Mesenteric fat pad (tissue), 1 donor: ENCODE measurements around the gene MGRN1. TPM values are rescaled to one million over a fixed set of nuclear protein-coding genes. Genes with fewer than 3 reads are reported as not detected.

ENCODE experiments used
- DNase-seq: peaks from one replicate; pipeline ENCODE4 v3.0.0-alpha.2; 2020; ENCODE audit warnings: low spot score
- total RNA-seq: library from RNA; stranded (reverse); fragmentation: NEBNext Ultra II Directional; extraction: Animal tissue kit (Norgen Biotek cat#: 25700); gene quantifications from one replicate; pipeline ENCODE4 v1.2.1, GENCODE V29; 2021
- donor health status: DM: yes; HTN: yes; CAD: no.

The MGRN1 gene
- total RNA-seq, 1 donor from 2014 or later, result 74.1 TPM

DNA sequence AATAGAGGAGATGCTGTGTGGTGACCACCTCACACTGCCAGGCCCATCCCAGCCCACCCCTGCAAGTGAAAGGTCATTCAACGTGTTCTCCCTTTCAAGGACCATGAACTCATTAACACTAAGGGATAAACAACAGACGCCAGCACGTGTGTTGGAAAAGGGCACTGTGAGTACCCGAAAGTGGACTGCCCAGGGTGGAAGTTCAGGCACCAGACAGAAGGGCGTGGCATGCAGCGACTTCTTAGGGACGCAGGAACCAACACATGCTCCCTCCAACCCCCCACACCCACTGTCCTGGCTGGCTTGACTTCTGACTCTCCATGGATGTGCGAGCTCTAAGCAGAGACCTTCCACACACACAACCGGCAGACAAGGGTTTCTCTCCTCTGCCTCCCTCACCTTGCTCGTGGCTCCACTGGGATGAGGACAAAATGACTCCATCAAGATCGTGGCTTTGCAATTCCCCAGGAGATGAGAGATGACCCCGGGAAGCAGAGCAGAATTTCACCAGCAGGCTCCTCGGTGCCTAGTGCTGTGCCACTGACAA lies 20.9 kb upstream of the MGRN1 start:
- DNase-seq, result no peak

DNA sequence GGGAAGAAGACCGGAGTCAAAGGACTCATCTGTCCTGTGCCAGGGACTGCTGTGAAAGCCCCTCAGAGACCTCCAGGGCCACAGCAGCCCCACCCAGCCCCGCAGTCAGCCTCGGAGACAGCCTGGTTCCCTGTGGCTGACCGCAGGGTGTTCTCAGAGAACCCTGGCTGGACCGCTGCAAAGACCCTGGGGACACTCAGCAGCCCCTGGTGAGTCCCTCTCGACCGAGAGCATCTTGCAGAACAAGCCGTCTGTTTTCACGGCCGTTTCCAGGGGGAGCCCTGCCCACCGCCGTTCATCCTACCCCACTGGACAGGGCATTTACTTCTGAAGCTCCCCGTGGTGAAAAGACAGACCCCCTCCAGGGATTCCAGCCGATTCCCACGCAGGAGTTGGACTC lies 20.2 kb upstream of the MGRN1 start:
- DNase-seq, result no peak

DNA sequence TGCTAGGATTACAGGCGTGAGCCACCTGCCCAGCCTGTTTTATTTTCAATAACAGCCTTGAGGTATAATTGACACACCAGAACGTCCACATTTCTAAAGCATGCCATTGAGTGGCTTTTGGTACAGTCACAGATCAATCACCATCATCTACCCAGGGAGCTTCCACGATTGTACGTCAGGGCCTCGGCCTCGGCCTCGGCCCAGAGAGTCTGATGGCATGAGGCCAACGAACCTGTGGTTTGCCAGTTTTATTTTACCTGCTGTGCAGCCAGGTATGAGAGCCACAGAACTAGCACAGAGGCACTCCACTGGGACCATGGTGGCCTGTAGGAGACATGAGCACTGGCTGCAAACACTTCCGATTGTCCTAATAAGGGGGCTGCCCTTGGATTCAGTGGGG lies 18.3 kb upstream of the MGRN1 start:
- DNase-seq, result no peak

DNA sequence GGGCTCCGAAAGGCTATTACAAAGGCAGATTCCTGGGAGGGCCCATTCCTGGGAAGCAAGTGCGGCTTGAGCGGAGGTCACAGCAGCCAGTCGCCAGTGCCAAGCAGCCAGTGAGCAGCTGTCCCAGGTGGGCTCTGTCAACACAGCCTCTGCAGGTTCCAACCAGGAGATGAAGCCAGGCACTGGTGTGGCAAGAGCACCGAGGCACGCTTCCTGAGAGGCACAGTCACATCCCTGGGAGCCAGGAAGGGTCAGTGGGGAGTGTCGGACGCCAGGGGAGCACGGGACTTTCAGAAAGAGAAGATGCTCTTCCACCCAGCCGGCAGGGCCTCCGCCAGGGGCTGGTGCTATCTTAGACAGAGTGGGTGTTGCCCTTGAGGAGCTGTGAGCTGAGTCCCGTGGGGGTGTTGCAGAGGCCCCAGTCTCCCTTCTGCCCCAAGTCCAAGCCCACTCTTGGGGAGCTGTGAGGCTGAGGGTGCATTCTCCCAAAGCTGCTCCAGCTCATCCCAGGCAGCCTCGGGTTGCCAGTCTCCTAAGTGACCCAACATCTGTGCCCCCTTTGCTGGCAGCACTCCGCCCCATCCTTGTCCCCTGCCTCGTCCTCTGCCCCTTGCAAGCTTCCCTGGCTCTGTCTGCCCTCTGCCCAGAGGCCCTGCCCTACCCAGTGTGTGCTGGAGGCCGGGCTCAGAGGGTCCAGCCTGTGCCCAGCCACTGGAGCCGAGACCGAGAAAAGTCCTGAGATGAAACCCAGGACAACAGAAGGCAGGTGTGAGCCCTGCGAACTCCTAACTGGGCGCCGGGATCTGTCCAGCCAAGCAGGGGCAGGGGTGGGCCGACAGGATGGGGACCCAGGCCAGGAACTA lies 16.6 kb upstream of the MGRN1 start:
- DNase-seq, result no peak

DNA sequence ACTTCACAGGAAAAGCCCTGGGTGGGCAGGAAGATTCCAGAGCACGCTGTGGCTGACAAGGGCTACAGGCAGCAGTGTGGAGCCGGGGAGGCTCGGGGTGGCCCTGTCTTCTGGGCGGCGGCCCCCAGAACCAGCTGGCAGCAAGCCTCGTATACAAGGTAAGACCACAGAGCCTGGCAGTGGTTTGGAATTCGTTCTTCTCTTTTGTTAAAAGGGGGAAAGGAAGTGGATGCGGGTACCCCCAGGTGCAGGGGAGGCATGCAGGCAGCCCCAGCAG lies 16.0 kb upstream of the MGRN1 start:
- DNase-seq, result no peak

DNA sequence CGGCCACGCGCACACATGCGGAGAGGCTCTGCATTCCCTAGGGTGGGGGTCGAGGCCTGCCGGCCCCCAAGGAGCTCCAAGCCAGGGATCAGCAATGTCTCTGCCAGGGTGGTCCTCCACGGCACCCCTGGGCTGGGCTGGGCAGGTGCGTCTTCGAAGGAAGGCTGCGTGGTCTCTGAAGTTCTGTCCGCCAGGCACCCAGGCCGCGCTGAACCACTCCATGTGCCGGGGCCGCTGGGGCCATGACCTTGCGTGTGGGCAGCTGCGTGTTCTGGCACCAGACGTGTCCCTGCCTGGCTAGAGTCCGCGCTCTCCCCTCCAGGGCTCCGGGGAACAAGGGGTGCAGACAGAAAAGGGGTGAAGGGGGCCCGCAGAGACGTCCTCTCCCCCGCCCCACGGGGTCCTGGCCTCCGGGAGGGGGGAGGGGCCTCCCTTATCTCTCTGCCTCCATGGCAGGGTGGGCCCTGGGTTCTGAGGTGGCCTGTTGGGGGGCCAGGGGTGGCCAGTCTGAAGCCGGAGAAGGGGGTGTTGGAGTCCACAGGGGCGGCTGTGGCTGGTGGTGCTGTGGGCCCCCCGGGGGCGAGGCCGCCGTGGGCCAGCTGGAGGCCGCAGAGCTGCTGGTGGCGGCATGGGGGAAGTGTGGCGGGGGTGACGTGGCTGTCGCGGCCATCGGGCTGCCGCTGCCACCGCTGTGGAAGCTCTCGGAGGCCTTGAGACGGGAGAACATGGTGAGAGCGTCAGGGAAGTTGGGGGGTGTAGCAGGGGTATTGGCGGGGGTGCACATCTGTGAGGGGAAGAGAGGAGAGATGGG lies 15.2 kb upstream of the MGRN1 start:
- DNase-seq, result no peak

DNA sequence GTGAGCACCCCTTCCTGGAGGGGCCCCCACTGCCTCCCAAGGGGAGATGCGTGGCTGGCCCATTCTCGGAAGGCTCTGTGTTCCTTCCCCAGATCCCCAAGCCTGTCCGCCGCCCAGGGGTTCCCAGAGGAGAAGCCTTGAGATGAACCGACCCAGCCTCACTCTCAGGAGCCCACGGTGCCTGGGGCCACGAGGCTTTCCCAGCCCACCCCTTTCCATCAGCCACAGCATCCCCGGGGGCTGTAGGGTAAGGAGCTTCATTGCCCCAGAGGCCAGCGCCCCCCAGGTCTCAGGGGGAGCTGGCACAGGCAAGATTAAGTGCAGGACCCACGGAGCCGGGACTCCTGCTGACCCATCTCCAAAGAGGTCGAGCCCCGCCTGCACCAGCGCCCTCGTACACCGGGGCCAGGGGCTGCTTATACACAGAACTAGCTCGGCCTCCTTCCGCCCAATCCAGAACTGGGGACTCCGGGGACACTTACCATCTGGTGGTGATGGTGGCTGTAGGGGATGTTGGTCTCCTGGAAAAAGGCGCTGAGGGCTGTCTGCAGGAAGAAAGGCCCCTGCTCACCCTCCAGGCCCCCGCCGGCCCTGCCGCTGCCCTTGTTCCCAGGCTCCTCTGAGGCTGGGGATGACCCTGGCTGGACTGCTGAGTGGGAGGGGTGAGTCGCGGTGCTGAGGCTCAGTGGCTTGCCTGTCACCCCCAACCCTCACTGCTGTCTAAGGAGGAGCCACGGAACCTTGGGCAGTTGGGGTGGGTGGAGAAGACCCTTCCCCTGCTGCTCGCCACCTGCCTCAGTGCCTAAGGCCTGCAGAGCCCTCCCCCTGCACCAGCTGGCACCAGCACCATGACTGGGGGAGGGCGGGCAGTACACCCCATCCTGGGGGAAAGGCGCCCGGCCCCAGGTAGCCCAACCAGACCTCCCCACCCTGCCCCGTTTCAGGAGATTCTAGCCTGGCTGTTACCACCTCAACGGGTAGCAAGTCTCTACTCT lies 14.3 kb upstream of the MGRN1 start:
- DNase-seq, result no peak

DNA sequence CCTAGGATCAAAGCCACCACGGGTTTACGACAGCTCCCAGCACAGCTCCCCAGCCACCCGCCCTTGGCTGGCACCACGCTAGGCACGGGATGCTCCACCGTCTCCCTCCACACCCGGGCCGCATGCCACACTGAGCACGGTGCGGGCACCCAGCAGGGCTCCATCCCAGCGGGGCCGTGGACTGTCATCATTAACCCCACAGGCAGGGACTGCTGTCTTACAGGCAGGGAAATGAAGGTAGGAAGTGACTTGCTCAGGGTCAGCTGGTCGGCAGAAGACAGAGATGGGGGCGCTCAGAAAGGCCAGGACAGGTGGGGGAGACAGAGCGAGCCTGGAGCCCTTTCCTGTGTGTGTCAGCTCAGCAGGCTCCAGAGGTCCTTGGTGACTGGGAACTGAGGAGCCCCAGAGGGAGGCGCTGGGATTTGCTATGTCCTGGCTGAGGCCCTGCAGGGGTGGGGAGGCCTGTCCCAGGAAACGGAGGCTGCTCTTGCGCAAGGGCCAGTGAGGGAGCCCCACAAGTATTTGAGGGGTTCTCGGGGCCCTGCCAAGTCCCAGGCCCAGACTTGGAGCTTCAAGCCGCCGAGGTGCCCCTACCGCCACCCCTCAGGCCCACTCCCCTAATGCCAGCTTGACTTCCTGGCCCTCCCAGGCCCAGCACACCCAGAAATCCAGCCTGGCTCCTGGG lies 13.1 kb upstream of the MGRN1 start:
- DNase-seq, result no peak

DNA sequence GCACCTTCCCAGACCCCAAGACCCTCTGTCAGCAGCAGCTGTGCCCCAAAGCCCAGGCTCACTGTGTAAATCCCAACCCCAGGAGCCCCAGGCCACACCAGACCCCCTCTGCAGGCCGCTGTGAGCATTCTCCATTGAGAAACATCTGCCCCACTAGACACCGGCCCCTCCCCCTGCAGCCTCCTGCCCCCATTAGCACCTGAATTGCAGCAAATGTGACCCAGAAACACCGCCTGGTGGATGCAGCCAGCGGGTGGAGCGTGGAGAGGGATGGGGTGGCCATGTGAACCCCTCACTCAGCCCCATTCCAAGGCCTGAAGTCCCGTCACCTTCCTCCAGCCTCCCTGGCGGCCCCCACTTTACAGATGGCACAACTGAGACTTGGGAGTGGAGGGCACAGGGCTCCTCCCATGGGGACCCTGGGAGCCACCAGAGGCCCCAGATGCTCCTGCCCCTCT lies 12.1 kb upstream of the MGRN1 start:
- DNase-seq, result no peak

DNA sequence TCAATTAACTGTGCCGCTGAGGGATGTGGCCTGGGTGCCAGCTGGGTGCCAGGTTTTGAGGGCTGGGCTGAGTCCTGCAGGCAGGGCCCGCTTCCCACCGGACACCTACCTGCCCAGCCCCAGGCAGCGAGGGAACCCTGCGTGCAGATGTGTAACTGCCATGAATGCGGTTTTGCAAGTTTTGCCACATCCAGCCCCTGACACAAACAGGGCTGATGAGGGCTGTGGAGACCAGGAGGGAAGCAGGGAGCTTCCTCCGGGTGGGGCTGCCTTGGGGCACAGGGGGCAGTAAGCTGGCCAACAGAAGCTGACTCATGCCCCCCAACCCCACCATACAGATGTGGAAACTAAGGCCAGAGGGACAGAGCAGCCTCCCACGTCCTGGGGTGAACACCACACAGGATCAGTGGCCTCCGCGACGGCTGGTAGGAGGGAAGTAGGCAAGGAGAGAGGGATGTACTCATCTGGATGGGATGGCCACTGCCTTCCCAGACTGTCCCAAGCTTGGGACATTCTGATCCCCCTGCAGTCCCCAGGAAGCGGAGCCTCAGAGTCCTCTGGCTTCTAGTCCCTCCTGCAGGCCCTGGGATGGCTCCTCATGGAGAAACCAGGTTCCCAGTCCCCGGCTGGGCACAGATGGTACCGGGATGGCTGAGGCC lies 11.5 kb upstream of the MGRN1 start:
- no peak for DNase-seq

DNA sequence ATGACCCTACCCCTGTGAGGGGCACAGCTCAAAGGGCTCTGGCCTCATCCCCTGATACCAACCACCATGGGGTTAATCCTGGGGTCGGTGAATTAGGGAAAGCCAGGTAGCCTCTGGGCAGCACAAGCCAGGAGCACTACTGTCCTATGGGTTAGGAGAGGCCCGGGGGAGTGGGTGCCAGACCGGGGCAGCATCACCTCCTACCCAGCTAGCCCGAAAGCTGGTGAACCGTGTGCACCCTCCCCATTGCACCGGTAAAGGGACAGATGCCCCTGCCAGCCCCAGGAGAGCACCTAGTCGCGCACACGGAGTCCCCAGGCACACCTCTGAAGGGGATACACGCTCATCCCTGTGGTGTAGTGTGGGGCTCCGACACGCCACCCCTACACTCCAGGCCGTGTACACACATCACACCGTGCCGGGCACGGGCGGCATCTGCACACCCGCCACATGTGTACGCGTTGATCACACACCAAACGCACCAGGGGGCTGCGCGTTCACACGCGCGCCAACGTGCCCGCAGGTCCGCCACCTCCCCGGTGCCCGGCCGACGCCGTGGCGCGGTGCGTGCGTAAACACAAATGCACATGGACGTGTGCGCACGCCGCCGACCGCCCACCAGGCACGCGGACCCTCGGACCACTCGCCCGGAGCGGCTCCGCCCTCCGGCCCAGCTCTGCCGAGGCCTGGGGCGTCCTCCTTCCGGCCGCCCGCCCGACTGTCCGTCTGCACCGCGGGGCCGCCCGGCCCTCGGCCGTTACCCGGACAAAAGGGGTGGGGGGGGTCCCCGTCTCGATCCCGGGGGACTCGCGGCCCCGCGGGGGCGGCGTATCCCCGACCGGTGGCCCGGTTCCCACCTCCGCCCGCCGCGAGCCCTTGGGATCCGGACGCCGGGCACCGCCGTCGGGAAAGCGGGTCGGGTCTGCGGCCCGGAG lies 10.7 kb upstream of the MGRN1 start:
- no peak for DNase-seq

DNA sequence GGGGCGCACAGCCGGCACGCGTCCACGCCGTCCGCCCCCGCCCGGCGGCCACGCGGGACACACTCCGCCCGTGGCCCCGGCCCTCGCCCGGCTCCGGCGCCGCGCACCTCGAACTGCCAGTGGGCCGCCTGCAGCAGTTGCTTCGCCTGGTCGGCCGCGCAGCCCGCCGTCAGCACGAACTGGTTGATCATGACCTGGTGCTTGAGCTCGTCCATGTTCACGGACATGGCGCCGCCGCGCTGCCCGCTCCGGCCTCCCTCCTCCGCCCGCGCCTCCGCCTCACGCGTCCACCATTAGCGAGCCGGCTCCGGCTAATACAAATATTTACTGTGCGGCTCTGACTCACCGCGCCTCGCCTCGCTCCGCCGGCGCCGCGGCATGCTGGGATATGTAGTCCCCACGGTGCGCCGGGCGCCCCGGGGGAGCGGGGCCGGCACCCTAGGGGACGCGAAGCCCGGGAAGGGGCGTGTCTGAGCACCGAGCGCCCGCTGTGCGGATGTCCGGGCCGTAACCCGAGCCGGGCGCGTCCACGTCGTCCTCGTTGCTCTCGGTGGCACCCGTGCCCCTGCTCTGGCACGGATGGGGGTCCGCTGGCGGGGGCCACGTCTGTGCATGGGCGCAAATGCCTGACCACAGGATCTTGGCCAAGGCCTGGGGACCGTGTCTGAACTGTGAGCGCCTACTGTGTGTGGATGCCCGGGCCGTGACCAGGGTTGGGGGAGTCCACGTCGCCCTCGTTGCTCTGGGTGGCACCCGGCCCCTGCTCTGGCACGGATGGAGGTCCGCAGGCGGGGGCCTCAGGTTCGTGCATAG lies 9.8 kb upstream of the MGRN1 start, which contains the start of gene UBALD1:
Gene UBALD1, minus strand, starts transcription at position 318 of the 813 bp plus-strand sequence. Its CDS starts 91 bp downstream, at position 227.
- DNase-seq, result peak; percentile 94

DNA sequence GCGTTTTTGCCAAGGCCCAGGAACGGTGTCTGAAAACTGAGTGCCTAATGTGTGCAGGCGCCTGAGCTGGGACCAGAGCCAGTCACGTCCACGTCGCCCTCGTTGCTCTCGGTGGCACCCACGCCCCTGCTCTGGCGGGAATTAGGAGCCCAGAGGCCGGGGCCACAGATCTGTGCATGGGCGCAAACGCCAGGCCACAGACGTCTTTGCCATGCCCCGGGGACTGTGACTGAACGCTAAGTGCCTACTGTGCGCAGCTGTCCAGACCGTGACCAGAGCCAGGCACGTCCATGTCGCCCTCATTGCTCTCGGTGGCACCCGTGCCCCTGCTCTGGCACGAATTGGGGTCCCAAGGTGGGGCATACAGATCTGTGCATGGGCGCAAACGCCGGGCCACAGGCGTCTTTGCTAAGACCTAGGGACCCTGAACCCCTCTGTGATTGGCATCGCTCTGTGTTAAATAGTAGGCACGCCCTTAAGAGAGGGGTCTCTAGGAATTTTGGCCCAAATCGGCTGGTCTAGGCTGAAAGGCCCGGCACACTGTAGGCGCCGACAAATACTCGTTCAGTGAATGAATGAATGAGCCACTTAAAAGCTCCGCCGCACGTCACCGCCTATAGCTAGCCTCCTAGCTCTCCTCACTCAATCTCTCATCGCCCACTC lies 9.1 kb upstream of the MGRN1 start:
- DNase-seq, result no peak

DNA sequence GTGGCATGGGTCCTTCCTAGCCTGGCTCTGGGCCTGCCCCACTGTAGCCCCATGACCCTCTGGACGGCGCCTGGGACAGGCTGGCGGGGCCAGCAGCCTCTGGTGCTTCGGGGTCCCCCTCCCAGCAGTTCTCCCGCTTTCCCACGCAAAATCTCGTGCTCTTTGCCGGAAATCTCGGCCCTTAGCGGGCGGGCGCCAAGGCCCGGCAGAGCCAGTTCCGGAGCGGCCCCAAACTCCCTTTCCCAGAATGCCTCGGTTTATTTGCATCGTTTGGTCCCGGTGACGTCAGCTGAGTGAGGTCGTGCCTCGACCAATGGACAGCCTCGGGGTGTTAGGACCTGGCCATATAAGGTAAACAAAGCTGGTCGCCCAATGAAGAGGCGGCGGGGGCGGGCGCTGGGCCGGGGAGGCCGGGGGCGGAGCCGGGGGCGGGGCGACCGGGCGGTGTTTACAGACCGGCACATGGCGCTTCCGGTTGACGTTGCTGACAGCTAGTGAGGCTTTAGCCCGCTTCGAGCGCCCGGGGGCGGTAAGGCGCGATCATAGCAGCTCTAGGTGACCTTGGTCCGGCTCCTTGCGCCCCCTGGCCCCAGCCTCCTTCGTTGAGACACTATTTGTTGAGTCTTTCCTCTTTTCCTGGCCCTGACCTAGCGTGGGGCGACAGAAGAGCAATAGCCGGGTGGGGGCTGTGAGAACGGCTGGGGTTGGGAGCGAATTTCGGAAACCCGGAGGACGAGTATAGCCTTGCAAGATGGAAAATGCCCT lies 8.4 kb upstream of the MGRN1 start:
- DNase-seq, result peak; percentile 99

DNA sequence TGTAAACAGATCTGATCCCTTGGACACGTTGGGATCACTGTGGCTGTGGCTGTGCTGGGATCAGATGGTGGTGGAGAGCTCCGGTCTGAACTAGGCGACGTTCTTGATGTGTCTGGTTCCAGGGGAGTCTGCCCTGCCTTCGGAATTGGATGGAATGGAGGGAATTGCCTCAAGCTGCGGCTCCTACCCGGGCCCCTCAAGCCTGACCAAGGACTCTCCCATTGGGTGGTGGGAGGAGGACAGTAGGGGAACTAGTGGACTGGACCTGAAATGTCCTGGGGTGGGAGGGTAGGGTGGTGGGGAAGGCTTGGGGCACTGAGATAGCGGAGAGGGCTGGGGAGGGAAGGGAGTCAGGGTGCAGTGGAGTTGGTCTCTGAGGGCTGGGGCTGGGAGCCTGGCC lies 6.7 kb upstream of the MGRN1 start:
- DNase-seq, result no peak

DNA sequence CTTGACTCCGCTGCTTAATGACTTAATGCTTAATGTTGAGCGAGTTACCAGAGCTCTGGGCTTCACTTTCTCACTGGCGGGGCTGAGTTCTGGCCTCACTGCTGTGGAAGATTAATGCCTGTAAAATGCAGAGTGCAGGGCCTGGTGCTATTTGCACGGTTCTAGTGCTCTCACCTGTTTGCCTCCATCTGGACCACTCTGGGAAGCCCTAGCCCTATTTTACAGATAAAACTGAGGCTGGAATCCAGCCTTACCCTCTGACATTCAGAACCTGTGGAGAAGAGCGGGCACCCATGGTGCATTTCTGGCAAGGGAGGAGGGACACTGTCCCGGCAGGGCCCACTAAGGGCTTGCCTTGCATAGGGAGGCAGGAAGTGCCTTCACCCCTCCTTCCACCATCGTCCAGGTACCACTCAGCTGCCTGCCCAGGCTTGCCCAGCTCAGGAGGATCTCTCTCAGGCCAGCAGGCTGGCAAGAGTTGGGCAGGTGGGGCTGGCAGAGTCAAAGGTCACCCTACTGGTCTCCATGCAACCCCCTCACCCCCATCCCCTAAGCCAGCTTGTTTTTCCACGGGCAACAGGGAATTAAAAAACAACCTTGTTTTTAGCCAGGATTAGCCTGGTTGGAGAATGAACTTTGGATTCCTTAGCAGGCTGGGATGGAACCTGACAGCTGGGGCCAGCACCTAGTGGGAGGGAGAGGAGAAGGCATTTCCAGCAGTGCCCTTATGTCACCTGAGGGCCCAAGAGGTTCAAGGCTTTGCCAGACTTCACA lies 5.8 kb upstream of the MGRN1 start:
- no peak for DNase-seq
